ENCODE measurements around the gene ITPKB.

The ITPKB gene

GRCh38 chr1:226736908-226737818, 1.9 kb downstream of the ITPKB start:
- Mint-ChIP-seq H3K27me3 (ENCODE audit: low read depth, poor library complexity) (peaks cover 45% of the 10 kb centered on the region), H3K4me1 (peaks cover 37% of the 10 kb centered on the region), H3K4me3 (peak overlapping the region; percentile 93), H3K9me3 (peaks cover 5% of the 10 kb centered on the region), H3K27ac (no peak overlapping the region), H3K36me3 (ENCODE audit: low read depth) (peaks cover 5% of the 10 kb centered on the region)
- DNase-seq: peak; percentile 69
- no peak for TF ChIP-seq CTCF (IDR thresholded peaks at IDR 0.05)

- peaks cover 43% of the 10 kb centered on the region for H3K4me1 Mint-ChIP-seq
- TF ChIP-seq CTCF (IDR thresholded peaks at IDR 0.05): no peak
- H3K9me3 Mint-ChIP-seq: no peaks in the 10 kb centered on the region
- no peak for DNase-seq
- H3K27me3 Mint-ChIP-seq (ENCODE audit: low read depth, poor library complexity): peaks cover 49% of the 10 kb centered on the region
- H3K27ac Mint-ChIP-seq: no peak overlapping the region
- H3K36me3 Mint-ChIP-seq (ENCODE audit: low read depth): peaks cover 10% of the 10 kb centered on the region
- H3K4me3 Mint-ChIP-seq: peak overlapping the region; percentile 40
These were observed 2.8 kb downstream of the ITPKB start for GRCh38 chr1:226736001-226736907.

GRCh38 chr1:226735576-226735975, 3.5 kb downstream of the ITPKB start:
- TF ChIP-seq CTCF (IDR thresholded peaks at IDR 0.05): no peak
- H3K9me3 Mint-ChIP-seq: no peaks in the 10 kb centered on the region
- H3K4me3 Mint-ChIP-seq: peak overlapping the region; percentile 40
- H3K27ac Mint-ChIP-seq: no peak overlapping the region
- peaks cover 49% of the 10 kb centered on the region for H3K4me1 Mint-ChIP-seq
- DNase-seq: no peak
- peaks cover 49% of the 10 kb centered on the region for H3K27me3 Mint-ChIP-seq (ENCODE audit: low read depth, poor library complexity)
- peaks cover 17% of the 10 kb centered on the region for H3K36me3 Mint-ChIP-seq (ENCODE audit: low read depth)

GRCh38 chr1:226734611-226735153, 4.4 kb downstream of the ITPKB start:
- H3K4me1 Mint-ChIP-seq: peaks cover 49% of the 10 kb centered on the region
- H3K27me3 Mint-ChIP-seq (ENCODE audit: low read depth, poor library complexity): peaks cover 48% of the 10 kb centered on the region
- H3K9me3 Mint-ChIP-seq: no peaks in the 10 kb centered on the region
- no peak overlapping the region for H3K4me3 Mint-ChIP-seq
- H3K27ac Mint-ChIP-seq: no peak overlapping the region
- no peak for DNase-seq
- no peak for TF ChIP-seq CTCF (IDR thresholded peaks at IDR 0.05)
- H3K36me3 Mint-ChIP-seq (ENCODE audit: low read depth): peaks cover 25% of the 10 kb centered on the region

GRCh38 chr1:226733876-226734275, 5.2 kb downstream of the ITPKB start:
- Mint-ChIP-seq H3K4me1 (peaks cover 41% of the 10 kb centered on the region), H3K36me3 (ENCODE audit: low read depth) (peaks cover 25% of the 10 kb centered on the region), H3K9me3 (no peaks in the 10 kb centered on the region), H3K27ac (no peak overlapping the region), H3K27me3 (ENCODE audit: low read depth, poor library complexity) (peaks cover 49% of the 10 kb centered on the region), H3K4me3 (peak overlapping the region; percentile 17)
- no peak for TF ChIP-seq CTCF (IDR thresholded peaks at IDR 0.05)
- no peak for DNase-seq
